ENCODE data around the gene PARVB.

DNA sequence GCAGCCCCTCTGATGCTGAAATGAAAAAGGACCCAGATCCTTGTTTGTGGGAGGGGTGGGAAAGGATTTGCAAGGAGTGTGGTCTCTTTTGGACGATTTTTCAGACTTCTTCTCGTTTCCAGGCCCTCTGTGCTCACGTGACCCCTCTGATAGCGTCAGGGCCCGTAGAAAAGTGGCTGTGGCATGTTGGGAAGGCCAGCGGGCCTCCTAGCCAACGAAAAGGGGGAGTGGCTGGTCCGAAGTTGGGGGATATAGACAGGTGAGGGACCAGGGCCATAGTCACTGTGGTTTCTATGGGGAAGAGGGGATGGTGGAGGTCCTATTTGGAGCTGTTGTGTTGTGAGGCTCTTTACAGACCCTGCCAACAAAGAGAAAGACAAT lies 6.6 kb downstream of the PARVB start:
- no peak for TF ChIP-seq POLR2AphosphoS5 (IDR thresholded peaks at IDR 0.05; ENCODE audit: insufficient read depth, low read depth, low read length)
- TF ChIP-seq, protein P1, sequence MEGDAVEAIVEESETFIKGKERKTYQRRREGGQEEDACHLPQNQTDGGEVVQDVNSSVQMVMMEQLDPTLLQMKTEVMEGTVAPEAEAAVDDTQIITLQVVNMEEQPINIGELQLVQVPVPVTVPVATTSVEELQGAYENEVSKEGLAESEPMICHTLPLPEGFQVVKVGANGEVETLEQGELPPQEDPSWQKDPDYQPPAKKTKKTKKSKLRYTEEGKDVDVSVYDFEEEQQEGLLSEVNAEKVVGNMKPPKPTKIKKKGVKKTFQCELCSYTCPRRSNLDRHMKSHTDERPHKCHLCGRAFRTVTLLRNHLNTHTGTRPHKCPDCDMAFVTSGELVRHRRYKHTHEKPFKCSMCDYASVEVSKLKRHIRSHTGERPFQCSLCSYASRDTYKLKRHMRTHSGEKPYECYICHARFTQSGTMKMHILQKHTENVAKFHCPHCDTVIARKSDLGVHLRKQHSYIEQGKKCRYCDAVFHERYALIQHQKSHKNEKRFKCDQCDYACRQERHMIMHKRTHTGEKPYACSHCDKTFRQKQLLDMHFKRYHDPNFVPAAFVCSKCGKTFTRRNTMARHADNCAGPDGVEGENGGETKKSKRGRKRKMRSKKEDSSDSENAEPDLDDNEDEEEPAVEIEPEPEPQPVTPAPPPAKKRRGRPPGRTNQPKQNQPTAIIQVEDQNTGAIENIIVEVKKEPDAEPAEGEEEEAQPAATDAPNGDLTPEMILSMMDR (IDR thresholded peaks at IDR 0.05; ENCODE audit: extremely low read depth in 1 of 2, insufficient read depth in 1 of 2, low read depth in 1 of 2, low read length in 2 of 2), result no peak
- no peak for TF ChIP-seq MYC (IDR thresholded peaks at IDR 0.05; ENCODE audit: low read depth, low read length)
- no peak for TF ChIP-seq EZH2 (IDR thresholded peaks at IDR 0.05; ENCODE audit: borderline replicate concordance, low read depth, low read length, severe bottlenecking)
- TF ChIP-seq, protein P2, sequence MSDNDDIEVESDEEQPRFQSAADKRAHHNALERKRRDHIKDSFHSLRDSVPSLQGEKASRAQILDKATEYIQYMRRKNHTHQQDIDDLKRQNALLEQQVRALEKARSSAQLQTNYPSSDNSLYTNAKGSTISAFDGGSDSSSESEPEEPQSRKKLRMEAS (IDR thresholded peaks at IDR 0.05; ENCODE audit: insufficient read depth, insufficient read length), result no peak

All from endothelial cell of umbilical vein (primary cell).